ENCODE results near the gene ZNF497.

Gene ZNF497

GRCh38 chr19:58357481-58358145, 4.9 kb downstream of the ZNF497 start:
- no peak overlapping the region for H3K27ac ChIP-seq
- TF ChIP-seq CTCF (conservative IDR thresholded peaks at IDR 0.05) (no peak), ZFX (IDR thresholded peaks at IDR 0.05) (no peak)

- no peak for TF ChIP-seq CTCF (conservative IDR thresholded peaks at IDR 0.05)
- H3K27ac ChIP-seq = no peak overlapping the region
These were observed 5.6 kb downstream of the ZNF497 start for GRCh38 chr19:58356766-58357480.

GRCh38 chr19:58355908-58356765, 6.4 kb downstream of the ZNF497 start:
- H3K27ac ChIP-seq = no peak overlapping the region
- no peak for TF ChIP-seq CTCF (conservative IDR thresholded peaks at IDR 0.05)
- no peak for TF ChIP-seq ZFX (IDR thresholded peaks at IDR 0.05)

- H3K27ac ChIP-seq = no peak overlapping the region
- TF ChIP-seq ZFX (IDR thresholded peaks at IDR 0.05) (no peak), CTCF (conservative IDR thresholded peaks at IDR 0.05) (no peak)
These were observed 7.2 kb downstream of the ZNF497 start for GRCh38 chr19:58355215-58355796.

GRCh38 chr19:58354478-58355030, 8.0 kb downstream of the ZNF497 start:
- H3K27ac ChIP-seq = no peak overlapping the region
- TF ChIP-seq ZFX (IDR thresholded peaks at IDR 0.05) = no peak
- TF ChIP-seq CTCF (conservative IDR thresholded peaks at IDR 0.05) = no peak

GRCh38 chr19:58353717-58354477, 8.7 kb downstream of the ZNF497 start:
- H3K27ac ChIP-seq = no peak overlapping the region
- TF ChIP-seq ZFX (IDR thresholded peaks at IDR 0.05) = no peak
- no peak for TF ChIP-seq CTCF (conservative IDR thresholded peaks at IDR 0.05)
